ENCODE results near the gene EXOSC7.

The EXOSC7 gene

GRCh38 chr3:44991326-44991725 is 15.3 kb downstream of the EXOSC7 start:
- no peak for DNase-seq

GRCh38 chr3:44992555-44993470 is 16.8 kb downstream of the EXOSC7 start:
- DNase-seq, result no peak

GRCh38 chr3:44993471-44994205 is 17.6 kb downstream of the EXOSC7 start:
- no peak for DNase-seq

- no peak for DNase-seq
Observed at GRCh38 chr3:44995142-44995770, 19.2 kb downstream of the EXOSC7 start.

- no peak for DNase-seq
Observed at GRCh38 chr3:44996556-44996969, 20.5 kb downstream of the EXOSC7 start.

GRCh38 chr3:44999782-45000181 is 23.7 kb downstream of the EXOSC7 start:
- DNase-seq, result no peak

- no peak for DNase-seq
Observed at GRCh38 chr3:45000823-45001222, 24.8 kb downstream of the EXOSC7 start.

GRCh38 chr3:45001738-45002137 is 25.7 kb downstream of the EXOSC7 start:
- DNase-seq, result no peak

- DNase-seq, result no peak
Observed at GRCh38 chr3:45002139-45002660, 26.2 kb downstream of the EXOSC7 start.

- no peak for DNase-seq
Observed at GRCh38 chr3:45002720-45003119, 26.7 kb downstream of the EXOSC7 start.

- no peak for DNase-seq
Observed at GRCh38 chr3:45003406-45003805, 27.4 kb downstream of the EXOSC7 start.

GRCh38 chr3:45003859-45004258 is 27.8 kb downstream of the EXOSC7 start:
- no peak for DNase-seq

GRCh38 chr3:45007091-45007490 is 31.0 kb downstream of the EXOSC7 start:
- no peak for DNase-seq

GRCh38 chr3:45008117-45008516 is 32.1 kb downstream of the EXOSC7 start:
- no peak for DNase-seq

GRCh38 chr3:45009868-45010267 is 33.8 kb downstream of the EXOSC7 start:
- DNase-seq, result no peak

- DNase-seq, result peak; percentile 38
Observed at GRCh38 chr3:45010811-45011333, 34.8 kb downstream of the EXOSC7 start.

GRCh38 chr3:45011756-45012508 is 35.9 kb downstream of the EXOSC7 start:
- peak; percentile 31 for DNase-seq

GRCh38 chr3:45012577-45012976 is 36.5 kb downstream of the EXOSC7 start:
- no peak for DNase-seq

GRCh38 chr3:45016916-45017315 is 40.9 kb downstream of the EXOSC7 start:
- DNase-seq, result no peak

GRCh38 chr3:45017821-45018220 is 41.8 kb downstream of the EXOSC7 start:
- DNase-seq, result no peak

GRCh38 chr3:45020534-45020933 is 44.5 kb downstream of the EXOSC7 start:
- no peak for DNase-seq

All from right kidney (tissue), 1 donor.